ENCODE results near the gene DOK1. TPM values are rescaled to one million over a fixed set of nuclear protein-coding genes. Genes with fewer than 3 reads are reported as not detected.
A peak's percentile ranks its signal among the peaks of the same experiment; 100 is the strongest.

DOK1 gene
- total and polyA plus RNA-seq, 2 donors (not counting 1 experiment from before 2014, with no cell fraction given), result 29.1 to 41.4 TPM

DNA sequence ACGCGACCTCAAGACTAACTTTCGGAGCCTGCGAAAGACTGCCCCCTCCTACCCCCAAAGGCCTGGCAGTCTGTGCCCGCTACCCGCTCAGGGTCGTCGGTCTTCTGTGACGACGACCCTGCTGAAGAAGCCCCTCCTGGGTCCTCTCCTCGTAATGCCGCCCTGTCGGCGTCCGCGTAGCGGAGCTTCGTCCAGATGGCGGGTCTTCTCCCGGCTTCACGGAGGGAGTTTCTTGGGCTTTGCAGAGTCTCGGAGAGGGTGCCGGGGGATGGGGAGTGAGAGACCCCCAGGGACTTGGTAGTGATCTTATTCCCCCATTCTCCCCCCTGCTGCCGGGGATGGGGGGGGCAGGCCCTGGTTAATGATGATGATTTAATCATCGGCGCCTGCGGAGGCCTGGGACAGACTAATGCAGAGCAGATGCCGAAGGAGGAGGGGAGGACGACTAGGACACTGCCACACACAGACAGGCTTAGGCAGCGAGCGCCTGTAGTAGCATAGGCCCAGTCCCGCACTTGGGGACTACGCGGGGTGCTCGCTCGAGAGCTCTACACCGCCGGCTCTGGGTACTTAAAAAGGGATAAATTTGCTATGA is 46.5 kb upstream of the DOK1 start:
- Histone ChIP-seq H2AFZ (ENCODE audit: insufficient read depth, low read depth, low read length, poor library complexity, severe bottlenecking) (peak overlapping the region; percentile 90), H3K4me3 (ENCODE audit: control extremely low read depth in 1 of 5, extremely low read depth in 1 of 5, insufficient read depth in 1 of 5, low read depth in 2 of 5, low read length in 4 of 5) (peak overlapping the region; percentile 78 to 97 (median 83)), H4K20me1 (ENCODE audit: control insufficient read depth, insufficient read depth, low read length, poor library complexity, severe bottlenecking) (no peaks in the 10 kb centered on the region), H3K27me3 (replicated peaks in 1 of 4; ENCODE audit: control extremely low read depth in 1 of 4, control insufficient read depth in 3 of 4, insufficient read depth in 4 of 4, low read length in 3 of 4) (peaks cover 0 to 55% (median 15%) of the 10 kb centered on the region in 4 experiments), H3K36me3 (replicated peaks in 1 of 2; ENCODE audit: control extremely low read depth in 1 of 2, control insufficient read depth in 1 of 2, extremely low read depth in 1 of 2, insufficient read depth in 2 of 2, low read length in 1 of 2) (peaks cover 0 to 10% of the 10 kb centered on the region in 2 experiments), H3K27ac (ENCODE audit: low read length in 2 of 2) (peak overlapping the region; percentile 91 to 96), H3K4me2 (replicated peaks; ENCODE audit: low read depth, low read length, poor library complexity, severe bottlenecking) (peak overlapping the region; percentile 88), H3K4me1 (ENCODE audit: control insufficient read depth in 2 of 2, insufficient read depth in 2 of 2, low read length in 2 of 2) (peaks cover 28 to 31% of the 10 kb centered on the region in 2 donors), H3K9me3 (ENCODE audit: control extremely low read depth in 1 of 3, control insufficient read depth in 2 of 3, insufficient read depth in 1 of 3, low read length in 2 of 3) (peaks cover 0 to 13% (median 0%) of the 10 kb centered on the region in 3 donors), H3K9ac (ENCODE audit: low read length) (peak overlapping the region; percentile 84), H3K79me2 (ENCODE audit: control insufficient read depth, insufficient read depth, low read length) (peaks cover 8% of the 10 kb centered on the region)
- TF ChIP-seq, protein P1, sequence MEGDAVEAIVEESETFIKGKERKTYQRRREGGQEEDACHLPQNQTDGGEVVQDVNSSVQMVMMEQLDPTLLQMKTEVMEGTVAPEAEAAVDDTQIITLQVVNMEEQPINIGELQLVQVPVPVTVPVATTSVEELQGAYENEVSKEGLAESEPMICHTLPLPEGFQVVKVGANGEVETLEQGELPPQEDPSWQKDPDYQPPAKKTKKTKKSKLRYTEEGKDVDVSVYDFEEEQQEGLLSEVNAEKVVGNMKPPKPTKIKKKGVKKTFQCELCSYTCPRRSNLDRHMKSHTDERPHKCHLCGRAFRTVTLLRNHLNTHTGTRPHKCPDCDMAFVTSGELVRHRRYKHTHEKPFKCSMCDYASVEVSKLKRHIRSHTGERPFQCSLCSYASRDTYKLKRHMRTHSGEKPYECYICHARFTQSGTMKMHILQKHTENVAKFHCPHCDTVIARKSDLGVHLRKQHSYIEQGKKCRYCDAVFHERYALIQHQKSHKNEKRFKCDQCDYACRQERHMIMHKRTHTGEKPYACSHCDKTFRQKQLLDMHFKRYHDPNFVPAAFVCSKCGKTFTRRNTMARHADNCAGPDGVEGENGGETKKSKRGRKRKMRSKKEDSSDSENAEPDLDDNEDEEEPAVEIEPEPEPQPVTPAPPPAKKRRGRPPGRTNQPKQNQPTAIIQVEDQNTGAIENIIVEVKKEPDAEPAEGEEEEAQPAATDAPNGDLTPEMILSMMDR (IDR thresholded peaks at IDR 0.05), result no peak
- TF ChIP-seq EZH2 (IDR thresholded peaks at IDR 0.05; ENCODE audit: borderline replicate concordance, insufficient read depth, low read depth, low read length, poor library complexity, severe bottlenecking), result no peak
- ATAC-seq (ENCODE audit: low read depth) (no peak), DNase-seq (no peak)
- 20% methylated on average over 25 of the region's 38 CpGs for WGBS (ENCODE audit: insufficient coverage)
- ChIA-PET CTCF (interaction anchor here (1.7 to 8.1 kb wide), 5 partner anchors 23 to 80 kb away, joined by 4 to 111 read pairs (median 13); partner anchors contain the start of genes AUP1, CCDC142, HTRA2 and TTC31), POLR2A (interaction anchor here (0.5 to 2.8 kb wide), 8 partner anchors 9 to 147 kb away, joined by 4 to 13 read pairs (median 5); partner anchors contain the start of genes AUP1, HTRA2 and WBP1)
- peak overlapping the region; percentile 96 for H3K4me3 Mint-ChIP-seq
- peak overlapping the region; percentile 99 for H3K27ac Mint-ChIP-seq
- H3K4me1 Mint-ChIP-seq, result peaks cover 50% of the 10 kb centered on the region
- H3K9me3 Mint-ChIP-seq (ENCODE audit: insufficient read depth), result no peaks in the 10 kb centered on the region
- peaks cover 40% of the 10 kb centered on the region for H3K27me3 Mint-ChIP-seq
- intact Hi-C loops (cut with micrococcal nuclease), result loop anchor here (1.0 to 5.0 kb wide), 7 partner anchors 8 to 144 kb away; partner anchors contain the start of genes AUP1, DOK1, HTRA2 and SEMA4F

DNA sequence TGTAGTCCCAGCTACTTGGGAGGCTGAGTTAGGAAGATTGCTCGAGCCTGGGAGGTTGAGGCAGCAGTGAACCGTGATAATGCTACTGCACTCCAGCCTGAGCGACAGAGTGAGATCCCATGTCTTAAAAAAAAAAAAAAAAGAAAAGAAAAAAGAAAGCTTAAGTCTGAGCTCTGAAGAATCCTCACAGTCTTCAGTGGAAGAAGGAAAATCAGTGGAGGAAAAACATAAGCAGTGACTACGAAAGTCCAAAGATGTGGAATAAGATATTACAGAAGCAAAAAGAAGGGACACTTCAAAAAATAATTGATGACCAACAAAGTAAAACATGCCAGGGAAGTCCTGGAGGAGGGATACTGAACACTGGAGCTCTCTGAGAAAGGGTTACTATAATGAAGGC is 44.2 kb upstream of the DOK1 start:
- Histone ChIP-seq H3K27me3 (replicated peaks in 1 of 4; ENCODE audit: control extremely low read depth in 1 of 4, control insufficient read depth in 3 of 4, insufficient read depth in 4 of 4, low read length in 3 of 4) (peaks cover 0 to 57% (median 28%) of the 10 kb centered on the region in 4 experiments), H3K4me2 (replicated peaks; ENCODE audit: low read depth, low read length, poor library complexity, severe bottlenecking) (no peak overlapping the region), H3K79me2 (ENCODE audit: control insufficient read depth, insufficient read depth, low read length) (peaks cover 8% of the 10 kb centered on the region), H2AFZ (ENCODE audit: insufficient read depth, low read depth, low read length, poor library complexity, severe bottlenecking) (no peak overlapping the region), H3K9me3 (ENCODE audit: control extremely low read depth in 1 of 3, control insufficient read depth in 2 of 3, insufficient read depth in 1 of 3, low read length in 2 of 3) (peaks cover 0 to 21% (median 0%) of the 10 kb centered on the region in 3 donors), H3K4me3 (ENCODE audit: control extremely low read depth in 1 of 5, extremely low read depth in 1 of 5, insufficient read depth in 1 of 5, low read depth in 2 of 5, low read length in 4 of 5) (no peak overlapping the region), H3K27ac (ENCODE audit: low read length in 2 of 2) (no peak overlapping the region), H4K20me1 (ENCODE audit: control insufficient read depth, insufficient read depth, low read length, poor library complexity, severe bottlenecking) (no peaks in the 10 kb centered on the region), H3K36me3 (replicated peaks in 1 of 2; ENCODE audit: control extremely low read depth in 1 of 2, control insufficient read depth in 1 of 2, extremely low read depth in 1 of 2, insufficient read depth in 2 of 2, low read length in 1 of 2) (peaks cover 0 to 7% of the 10 kb centered on the region in 2 experiments), H3K4me1 (ENCODE audit: control insufficient read depth in 2 of 2, insufficient read depth in 2 of 2, low read length in 2 of 2) (peaks cover 36 to 43% of the 10 kb centered on the region in 2 donors), H3K9ac (ENCODE audit: low read length) (no peak overlapping the region)
- Mint-ChIP-seq H3K27me3 (peaks cover 28% of the 10 kb centered on the region), H3K27ac (no peak overlapping the region), H3K4me3 (no peak overlapping the region), H3K9me3 (ENCODE audit: insufficient read depth) (no peaks in the 10 kb centered on the region), H3K4me1 (peaks cover 38% of the 10 kb centered on the region)
- ChIA-PET CTCF (interaction anchor here (1.3 to 8.1 kb wide), 3 partner anchors 22 to 78 kb away, joined by 4 to 111 read pairs (median 6); partner anchors contain the start of genes CCDC142 and TTC31), POLR2A (interaction anchor here (0.7 kb wide), 1 partner anchor 70 kb away, joined by 4 read pairs; no protein-coding TSS in a partner anchor)
- intact Hi-C loops (cut with micrococcal nuclease), result no loop called here
- no peak for TF ChIP-seq EZH2 (IDR thresholded peaks at IDR 0.05; ENCODE audit: borderline replicate concordance, insufficient read depth, low read depth, low read length, poor library complexity, severe bottlenecking)
- TF ChIP-seq, protein P1 (IDR thresholded peaks at IDR 0.05), result no peak
- 90% methylated on average over 4 of the region's 4 CpGs for WGBS (ENCODE audit: insufficient coverage)
- ATAC-seq (ENCODE audit: low read depth) (no peak), DNase-seq (no peak)
